HEK293 (cell line): ENCODE measurements around the gene FHIT.

Source experiments
- BCL11A ChIP-seq: fragments of 450-650 bp; formaldehyde crosslinking; IDR thresholded peaks from 2 replicates; pipeline ENCODE4 v1.5.1; 2016; ENCODE audit warnings: low read depth, missing biosample characterization, missing genetic modification characterization
- MYNN ChIP-seq: fragments of 450-650 bp; formaldehyde crosslinking; IDR thresholded peaks from 2 replicates; pipeline ENCODE4 v1.5.1; 2016; ENCODE audit warnings: missing biosample characterization, missing genetic modification characterization, borderline replicate concordance
- ZBTB21 ChIP-seq: fragments of 450-650 bp; formaldehyde crosslinking; IDR thresholded peaks from 2 replicates; pipeline ENCODE4 v1.5.1; 2017; ENCODE audit warnings: missing biosample characterization, missing genetic modification characterization
- ZNF23 ChIP-seq: fragments of 450-650 bp; formaldehyde crosslinking; IDR thresholded peaks from 2 replicates; pipeline ENCODE4 v1.5.1; 2016; ENCODE audit warnings: missing biosample characterization, missing genetic modification characterization, borderline replicate concordance
- ZNF24 ChIP-seq: fragments of 450-650 bp; formaldehyde crosslinking; IDR thresholded peaks from 2 replicates; pipeline ENCODE4 v1.5.1; 2016; ENCODE audit warnings: missing biosample characterization, missing genetic modification characterization
- ZNF302 ChIP-seq: fragments of 450-650 bp; formaldehyde crosslinking; IDR thresholded peaks from 2 replicates; pipeline ENCODE4 v1.5.1; 2016; ENCODE audit warnings: missing biosample characterization, missing genetic modification characterization, low read depth
- ZNF416 ChIP-seq: fragments of 450-650 bp; formaldehyde crosslinking; IDR thresholded peaks from 2 replicates; pipeline ENCODE4 v1.5.1; 2016; ENCODE audit warnings: missing biosample characterization, missing genetic modification characterization
- ZNF529 ChIP-seq: fragments of 450-650 bp; formaldehyde crosslinking; IDR thresholded peaks from 2 replicates; pipeline ENCODE4 v1.5.1; 2017; ENCODE audit warnings: missing genetic modification characterization, missing biosample characterization; ENCODE audit not compliant: insufficient replicate concordance
- ZNF561 ChIP-seq: fragments of 450-650 bp; IDR thresholded peaks from 2 replicates; pipeline ENCODE4 v1.5.1; 2018; ENCODE audit warnings: missing biosample characterization, missing genetic modification characterization, borderline replicate concordance
- TF ChIP-seq, protein P1 (sequence below): fragments of 450-650 bp; formaldehyde crosslinking; IDR thresholded peaks from 2 replicates; pipeline ENCODE4 v1.5.1; 2016; ENCODE audit warnings: missing biosample characterization, missing genetic modification characterization
- TF ChIP-seq, protein P2 (sequence below): fragments of 450-650 bp; formaldehyde crosslinking; IDR thresholded peaks from 2 replicates; pipeline ENCODE4 v1.5.1; 2016; ENCODE audit warnings: missing biosample characterization, missing genetic modification characterization

DNA sequence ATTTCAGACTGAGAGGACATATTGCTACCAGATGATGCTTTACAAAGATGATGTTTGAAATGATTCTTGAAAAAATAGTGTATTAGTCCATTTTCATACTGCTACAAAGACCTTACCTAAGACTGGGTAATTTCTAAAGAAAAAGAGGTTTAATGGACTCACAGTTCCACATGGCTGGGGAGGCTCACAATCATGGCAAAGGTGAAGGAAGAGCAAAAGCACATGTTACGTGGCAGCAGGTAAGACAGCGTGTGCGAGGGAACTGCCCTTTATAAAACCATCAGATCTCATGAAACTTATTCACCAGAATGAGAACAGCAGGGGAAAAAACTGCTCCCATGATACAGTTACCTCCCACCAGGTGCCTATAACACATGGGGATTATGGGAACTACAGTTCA, 1543.0 kb downstream of the FHIT start:
- TF ChIP-seq ZNF529 (tag by site-specific recombination) (no peak), ZNF23 (tag by site-specific recombination) (no peak), ZNF24 (tag by site-specific recombination) (no peak), MYNN (tag by site-specific recombination) (no peak), ZNF302 (no peak), BCL11A (tag by site-specific recombination) (no peak), ZNF561 (tag by site-specific recombination) (no peak), ZNF416 (tag by site-specific recombination) (no peak), ZBTB21 (no peak)
- TF ChIP-seq, protein P1, sequence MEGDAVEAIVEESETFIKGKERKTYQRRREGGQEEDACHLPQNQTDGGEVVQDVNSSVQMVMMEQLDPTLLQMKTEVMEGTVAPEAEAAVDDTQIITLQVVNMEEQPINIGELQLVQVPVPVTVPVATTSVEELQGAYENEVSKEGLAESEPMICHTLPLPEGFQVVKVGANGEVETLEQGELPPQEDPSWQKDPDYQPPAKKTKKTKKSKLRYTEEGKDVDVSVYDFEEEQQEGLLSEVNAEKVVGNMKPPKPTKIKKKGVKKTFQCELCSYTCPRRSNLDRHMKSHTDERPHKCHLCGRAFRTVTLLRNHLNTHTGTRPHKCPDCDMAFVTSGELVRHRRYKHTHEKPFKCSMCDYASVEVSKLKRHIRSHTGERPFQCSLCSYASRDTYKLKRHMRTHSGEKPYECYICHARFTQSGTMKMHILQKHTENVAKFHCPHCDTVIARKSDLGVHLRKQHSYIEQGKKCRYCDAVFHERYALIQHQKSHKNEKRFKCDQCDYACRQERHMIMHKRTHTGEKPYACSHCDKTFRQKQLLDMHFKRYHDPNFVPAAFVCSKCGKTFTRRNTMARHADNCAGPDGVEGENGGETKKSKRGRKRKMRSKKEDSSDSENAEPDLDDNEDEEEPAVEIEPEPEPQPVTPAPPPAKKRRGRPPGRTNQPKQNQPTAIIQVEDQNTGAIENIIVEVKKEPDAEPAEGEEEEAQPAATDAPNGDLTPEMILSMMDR: no peak
- TF ChIP-seq, protein P2, sequence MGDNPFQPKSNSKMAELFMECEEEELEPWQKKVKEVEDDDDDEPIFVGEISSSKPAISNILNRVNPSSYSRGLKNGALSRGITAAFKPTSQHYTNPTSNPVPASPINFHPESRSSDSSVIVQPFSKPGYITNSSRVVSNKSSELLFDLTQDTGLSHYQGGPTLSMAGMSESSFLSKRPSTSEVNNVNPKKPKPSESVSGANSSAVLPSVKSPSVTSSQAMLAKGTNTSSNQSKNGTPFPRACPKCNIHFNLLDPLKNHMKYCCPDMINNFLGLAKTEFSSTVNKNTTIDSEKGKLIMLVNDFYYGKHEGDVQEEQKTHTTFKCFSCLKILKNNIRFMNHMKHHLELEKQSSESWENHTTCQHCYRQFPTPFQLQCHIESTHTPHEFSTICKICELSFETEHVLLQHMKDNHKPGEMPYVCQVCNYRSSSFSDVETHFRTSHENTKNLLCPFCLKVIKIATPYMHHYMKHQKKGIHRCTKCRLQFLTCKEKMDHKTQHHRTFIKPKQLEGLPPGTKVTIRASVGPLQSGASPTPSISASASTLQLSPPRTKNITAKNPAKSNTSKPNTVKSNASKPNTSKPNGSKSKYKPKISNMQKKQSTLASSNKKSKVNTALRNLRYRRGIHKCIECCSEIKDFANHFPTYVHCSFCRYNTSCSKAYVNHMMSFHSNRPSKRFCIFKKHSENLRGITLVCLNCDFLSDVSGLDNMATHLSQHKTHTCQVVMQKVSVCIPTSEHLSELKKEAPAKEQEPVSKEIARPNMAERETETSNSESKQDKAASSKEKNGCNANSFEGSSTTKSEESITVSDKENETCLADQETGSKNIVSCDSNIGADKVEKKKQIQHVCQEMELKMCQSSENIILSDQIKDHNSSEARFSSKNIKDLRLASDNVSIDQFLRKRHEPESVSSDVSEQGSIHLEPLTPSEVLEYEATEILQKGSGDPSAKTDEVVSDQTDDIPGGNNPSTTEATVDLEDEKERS (tag by site-specific recombination): no peak
